Mononuclear cell (primary cell): ENCODE results near the gene UBQLN4. TPM values are rescaled to one million over a fixed set of nuclear protein-coding genes. Genes with fewer than 3 reads are reported as not detected.
"Not testable (repeated sequence)": the region's sequence is repeated elsewhere in the genome, so short reads cannot be mapped to it uniquely, and the experiment has no call there.

ENCODE experiments used
- H3K27me3 ChIP-seq: 2 replicates; pipeline ENCODE4 v1.6.0; 2011; ENCODE audit warnings: low read length, control low read depth; ENCODE audit not compliant: insufficient read depth
- H3K4me1 ChIP-seq: 2 replicates; pipeline ENCODE4 v1.5.1; 2011; ENCODE audit warnings: mild to moderate bottlenecking, low read length, control low read depth; ENCODE audit not compliant: insufficient read depth
- H3K4me3 ChIP-seq: 2 replicates; pipeline ENCODE4 v1.5.1; 2011; ENCODE audit warnings: mild to moderate bottlenecking, low read length, moderate library complexity
- H3K9me3 ChIP-seq: 2 replicates; pipeline ENCODE4 v1.5.1; 2011; ENCODE audit warnings: low read depth, mild to moderate bottlenecking, control low read depth, low read length
- total RNA-seq: library from RNA; depleted of rRNA; stranded (reverse); fragments of >200 nt; gene quantifications from one replicate; pipeline ENCODE4 v1.2.3, GENCODE V29; 2012

Gene UBQLN4
- total RNA-seq, 1 donor, result 7.1 TPM

- peak overlapping the region; percentile 92 for H3K4me3 ChIP-seq
Observed at GRCh38 chr1:156055281-156056048, 1.9 kb upstream of the UBQLN4 start.

GRCh38 chr1:156054500-156055280, 1.1 kb upstream of the UBQLN4 start, which contains the start of gene LAMTOR2:
TSS of gene LAMTOR2 (plus strand) at chr1:156054782. CDS start at chr1:156054890, 108 bp downstream.
- Histone ChIP-seq H3K4me3 (peak within 1 kb of the TSS; percentile 92), H3K27me3 (no peaks in the 10 kb centered on the region), H3K9me3 (no peaks in the 10 kb centered on the region), H3K4me1 (peaks cover 24% of the 10 kb centered on the region)

More at GRCh38 chr1:156055281-156056048, 1.9 kb upstream of the UBQLN4 start:
- H3K9me3 ChIP-seq, result no peaks in the 10 kb centered on the region
- no peaks in the 10 kb centered on the region for H3K27me3 ChIP-seq
- H3K4me1 ChIP-seq, result peaks cover 24% of the 10 kb centered on the region

- H3K4me1 ChIP-seq, result peaks cover 24% of the 10 kb centered on the region
Observed at GRCh38 chr1:156052862-156053767, 483 bp downstream of the UBQLN4 start.

GRCh38 chr1:156051011-156051725, 2.4 kb downstream of the UBQLN4 start:
- Histone ChIP-seq H3K4me3 (no peak overlapping the region), H3K27me3 (no peaks in the 10 kb centered on the region), H3K4me1 (peaks cover 20% of the 10 kb centered on the region), H3K9me3 (no peaks in the 10 kb centered on the region)

More at GRCh38 chr1:156052862-156053767, 483 bp downstream of the UBQLN4 start:
- Histone ChIP-seq H3K27me3 (no peaks in the 10 kb centered on the region), H3K4me3 (peak overlapping the region; percentile 47), H3K9me3 (no peaks in the 10 kb centered on the region)

GRCh38 chr1:156050376-156050775, 3.2 kb downstream of the UBQLN4 start:
- Histone ChIP-seq H3K4me1 (peaks cover 12% of the 10 kb centered on the region), H3K4me3 (no peak overlapping the region), H3K27me3 (no peaks in the 10 kb centered on the region), H3K9me3 (no peaks in the 10 kb centered on the region)

GRCh38 chr1:156048663-156049258, 4.8 kb downstream of the UBQLN4 start:
- Histone ChIP-seq H3K4me1 (peaks cover 9% of the 10 kb centered on the region), H3K4me3 (no peak overlapping the region), H3K9me3 (no peaks in the 10 kb centered on the region), H3K27me3 (no peaks in the 10 kb centered on the region)

GRCh38 chr1:156045076-156045475, 8.5 kb downstream of the UBQLN4 start:
- H3K27me3 ChIP-seq, result no peaks in the 10 kb centered on the region
- H3K4me1 ChIP-seq, result no peaks in the 10 kb centered on the region
- no peaks in the 10 kb centered on the region for H3K9me3 ChIP-seq
- H3K4me3 ChIP-seq, result no peak overlapping the region

GRCh38 chr1:156042828-156043227, 10.8 kb downstream of the UBQLN4 start:
- H3K4me3 ChIP-seq, result no peak overlapping the region
- no peaks in the 10 kb centered on the region for H3K27me3 ChIP-seq
- H3K9me3 ChIP-seq, result no peaks in the 10 kb centered on the region
- H3K4me1 ChIP-seq, result no peaks in the 10 kb centered on the region

- H3K4me1 ChIP-seq, H3K27me3 ChIP-seq, H3K4me3 ChIP-seq, H3K9me3 ChIP-seq: not testable (repeated sequence)
Observed at GRCh38 chr1:156034991-156035390, 18.6 kb downstream of the UBQLN4 start.

- Histone ChIP-seq H3K9me3 (no peaks in the 10 kb centered on the region), H3K4me3 (no peak overlapping the region), H3K27me3 (no peaks in the 10 kb centered on the region), H3K4me1 (no peaks in the 10 kb centered on the region)
Observed at GRCh38 chr1:156033011-156033410, 20.6 kb downstream of the UBQLN4 start.

GRCh38 chr1:156026588-156026987, 27.0 kb downstream of the UBQLN4 start:
- Histone ChIP-seq H3K4me3 (no peak overlapping the region), H3K27me3 (no peaks in the 10 kb centered on the region), H3K9me3 (no peaks in the 10 kb centered on the region), H3K4me1 (no peaks in the 10 kb centered on the region)

- no peaks in the 10 kb centered on the region for H3K9me3 ChIP-seq
- H3K4me3 ChIP-seq, result no peak overlapping the region
- H3K4me1 ChIP-seq, result peaks cover 4% of the 10 kb centered on the region
- H3K27me3 ChIP-seq, result no peaks in the 10 kb centered on the region
Observed at GRCh38 chr1:156025876-156026275, 27.7 kb downstream of the UBQLN4 start.

- H3K9me3 ChIP-seq, result no peaks in the 10 kb centered on the region
- H3K27me3 ChIP-seq, result no peaks in the 10 kb centered on the region
- H3K4me1 ChIP-seq, result peaks cover 10% of the 10 kb centered on the region
Observed at GRCh38 chr1:156024801-156025200, 28.8 kb downstream of the UBQLN4 start.

GRCh38 chr1:156021954-156022353, 31.6 kb downstream of the UBQLN4 start:
- H3K4me1 ChIP-seq, result peaks cover 21% of the 10 kb centered on the region
- H3K27me3 ChIP-seq, result no peaks in the 10 kb centered on the region
- H3K4me3 ChIP-seq, result no peak overlapping the region
- no peaks in the 10 kb centered on the region for H3K9me3 ChIP-seq

More at GRCh38 chr1:156024801-156025200, 28.8 kb downstream of the UBQLN4 start:
- no peak overlapping the region for H3K4me3 ChIP-seq
